GM18861 (cell line): ENCODE results near the gene CUX1.

Experiments
- ATAC-seq: cut with Tn5 transposase; IDR thresholded peaks from one replicate; pipeline ENCODE4 v1.9.1; 2021; ENCODE audit not compliant: unreplicated experiment

The CUX1 gene

GRCh38 chr7:101934618-101935017 is 117.2 kb downstream of the CUX1 start:
- no peak for ATAC-seq

GRCh38 chr7:101935521-101936141 is 118.2 kb downstream of the CUX1 start:
- no peak for ATAC-seq

- no peak for ATAC-seq
These were observed 118.8 kb downstream of the CUX1 start for GRCh38 chr7:101936223-101936610.

GRCh38 chr7:101936611-101937231 is 119.3 kb downstream of the CUX1 start:
- ATAC-seq: no peak

GRCh38 chr7:101937717-101938514 is 120.5 kb downstream of the CUX1 start:
- ATAC-seq: no peak

- ATAC-seq: no peak
These were observed 121.8 kb downstream of the CUX1 start for GRCh38 chr7:101939136-101939695.

GRCh38 chr7:101940151-101940550 is 122.7 kb downstream of the CUX1 start:
- no peak for ATAC-seq

GRCh38 chr7:101940830-101941229 is 123.4 kb downstream of the CUX1 start:
- no peak for ATAC-seq

- ATAC-seq: no peak
These were observed 124.3 kb downstream of the CUX1 start for GRCh38 chr7:101941481-101942383.

GRCh38 chr7:101942603-101943210 is 125.3 kb downstream of the CUX1 start:
- no peak for ATAC-seq

GRCh38 chr7:101943306-101943705 is 125.9 kb downstream of the CUX1 start:
- no peak for ATAC-seq

- ATAC-seq: no peak
These were observed 126.6 kb downstream of the CUX1 start for GRCh38 chr7:101943889-101944600.

- no peak for ATAC-seq
These were observed 127.2 kb downstream of the CUX1 start for GRCh38 chr7:101944611-101945010.

- ATAC-seq: no peak
These were observed 127.8 kb downstream of the CUX1 start for GRCh38 chr7:101945034-101945758.

- ATAC-seq: no peak
These were observed 130.5 kb downstream of the CUX1 start for GRCh38 chr7:101947899-101948298.

GRCh38 chr7:101948650-101949049 is 131.2 kb downstream of the CUX1 start:
- no peak for ATAC-seq

GRCh38 chr7:101950450-101951119 is 133.2 kb downstream of the CUX1 start:
- ATAC-seq: no peak

GRCh38 chr7:101951757-101952156 is 134.3 kb downstream of the CUX1 start:
- ATAC-seq: no peak
